Ascending aorta (tissue), 2 donors: ENCODE measurements around the gene HTRA1. TPM values are rescaled to one million over a fixed set of nuclear protein-coding genes. Genes with fewer than 3 reads are reported as not detected.

Experiments used
- DNase-seq, 2 donors: peaks; one replicate each; pipeline ENCODE4 v3.0.0-alpha.2; 2019; ENCODE audit warnings: low spot score in 2 of 2
- H3K27ac ChIP-seq, 2 donors: fragments of 200-600 bp; sonication (generic); one replicate each; pipeline ENCODE4 v1.5.1; 2016 to 2017; ENCODE audit warnings: mild to moderate bottlenecking in 1 of 2
- H3K27me3 ChIP-seq: fragments of 200-600 bp; sonication (generic); one replicate; pipeline ENCODE4 v1.5.1; 2017
- H3K36me3 ChIP-seq, 2 donors: fragments of 200-600 bp; sonication (generic); one replicate each; pipeline ENCODE4 v1.5.1; 2016
- H3K4me1 ChIP-seq, 2 donors: fragments of 200-600 bp; sonication (generic); one replicate each; pipeline ENCODE4 v1.5.1; 2016 to 2017; ENCODE audit warnings: mild to moderate bottlenecking in 1 of 2
- H3K4me3 ChIP-seq, 2 donors: fragments of 200-600 bp; sonication (generic); one replicate each; pipeline ENCODE4 v1.5.1; 2016 to 2017; ENCODE audit warnings: mild to moderate bottlenecking in 1 of 2
- H3K9me3 ChIP-seq, 2 donors: fragments of 200-600 bp; sonication (generic); one replicate each; pipeline ENCODE4 v1.5.1; 2016
- CTCF ChIP-seq, 3 experiments: fragments of 200-600 bp in 2 of 3; fragments of 450-650 bp in 1 of 3; sonication (generic) in 2 of 3; IDR thresholded peaks; one replicate each; pipeline ENCODE4 v1.5.1; 2016 to 2019; ENCODE audit warnings: antibody characterized with exemption in 3 of 3, mild to moderate bottlenecking in 1 of 3, moderate library complexity in 1 of 3
- intact Hi-C: fragments of 100-400 bp; cut with DNase I; formaldehyde crosslinking; loops from one replicate; pipeline ENCODE4 v1.15.1; 2023
- total RNA-seq: library from RNA; depleted of rRNA; stranded (reverse); fragments of >200 nt; gene quantifications from one replicate; pipeline ENCODE4 v1.1.0, GENCODE V29; 2016

HTRA1 gene
- total RNA-seq, 1 donor from 2014 or later = 112 TPM

GRCh38 chr10:122500194-122500593 lies 38.8 kb downstream of the HTRA1 start:
- intact Hi-C loops = no loop called here
- Histone ChIP-seq H3K27me3 (no peaks in the 10 kb centered on the region), H3K4me1 (peaks cover 28 to 51% of the 10 kb centered on the region in 2 donors), H3K27ac (peak overlapping the region; percentile 65 to 95), H3K36me3 (peaks cover 0 to 5% of the 10 kb centered on the region in 2 donors), H3K9me3 (no peaks in the 10 kb centered on the region), H3K4me3 (no peak overlapping the region)
- no peak for TF ChIP-seq CTCF (IDR thresholded peaks at IDR 0.05)
- no peak for DNase-seq

GRCh38 chr10:122500726-122501125 lies 39.4 kb downstream of the HTRA1 start:
- peak overlapping the region; percentile 65 to 95 for H3K27ac ChIP-seq
- intact Hi-C loops = no loop called here
- no peaks in the 10 kb centered on the region for H3K27me3 ChIP-seq
- peaks cover 0 to 5% of the 10 kb centered on the region in 2 donors for H3K36me3 ChIP-seq
- H3K9me3 ChIP-seq = no peaks in the 10 kb centered on the region
- DNase-seq = no peak
- no peak overlapping the region for H3K4me3 ChIP-seq
- H3K4me1 ChIP-seq = peaks cover 28 to 51% of the 10 kb centered on the region in 2 donors
- TF ChIP-seq CTCF (IDR thresholded peaks at IDR 0.05) = no peak

- H3K36me3 ChIP-seq = peaks cover 10 to 18% of the 10 kb centered on the region in 2 donors
- H3K4me3 ChIP-seq = no peak overlapping the region
- intact Hi-C loops = no loop called here
- no peaks in the 10 kb centered on the region for H3K27me3 ChIP-seq
- no peak for DNase-seq
- H3K4me1 ChIP-seq = peaks cover 25 to 39% of the 10 kb centered on the region in 2 donors
- H3K27ac ChIP-seq = peak overlapping the region; percentile 65 to 95
- TF ChIP-seq CTCF (IDR thresholded peaks at IDR 0.05) = no peak
- no peaks in the 10 kb centered on the region for H3K9me3 ChIP-seq
Observed at GRCh38 chr10:122503012-122503411, 41.7 kb downstream of the HTRA1 start.

GRCh38 chr10:122503886-122504609 lies 42.7 kb downstream of the HTRA1 start:
- TF ChIP-seq CTCF (IDR thresholded peaks at IDR 0.05) = no peak
- Histone ChIP-seq H3K36me3 (peaks cover 19 to 28% of the 10 kb centered on the region in 2 donors), H3K27ac (peak overlapping the region; percentile 75 to 95), H3K4me3 (no peak overlapping the region), H3K4me1 (peaks cover 20 to 29% of the 10 kb centered on the region in 2 donors), H3K27me3 (no peaks in the 10 kb centered on the region), H3K9me3 (no peaks in the 10 kb centered on the region)
- intact Hi-C loops = no loop called here
- DNase-seq = no peak

- peaks cover 25 to 34% of the 10 kb centered on the region in 2 donors for H3K36me3 ChIP-seq
- peak; percentile 53 to 91 for DNase-seq
- H3K4me3 ChIP-seq = no peak overlapping the region
- intact Hi-C loops = no loop called here
- no peaks in the 10 kb centered on the region for H3K27me3 ChIP-seq
- H3K27ac ChIP-seq = peak overlapping the region; percentile 75 to 95
- peaks cover 16 to 26% of the 10 kb centered on the region in 2 donors for H3K4me1 ChIP-seq
- H3K9me3 ChIP-seq = no peaks in the 10 kb centered on the region
- TF ChIP-seq CTCF (IDR thresholded peaks at IDR 0.05) = no peak
Observed at GRCh38 chr10:122504610-122504950, 43.2 kb downstream of the HTRA1 start.
